Lower lobe of right lung (tissue), 2 donors: ENCODE measurements around the gene PANK4. TPM values are rescaled to one million over a fixed set of nuclear protein-coding genes. Genes with fewer than 3 reads are reported as not detected.

Experiments used
- ATAC-seq, 2 donors: fragments of 200-7000 bp; cut with Tn5 transposase; one replicate each; pipeline ENCODE4 v1.9.1; 2020 to 2022; ENCODE audit warnings: mild to moderate bottlenecking in 2 of 2, moderate library complexity in 2 of 2
- DNase-seq: peaks from one replicate; pipeline ENCODE4 v3.0.0-alpha.2; 2020
- H3K27ac ChIP-seq: fragments of 200-600 bp; one replicate; pipeline ENCODE4 v1.8.0; 2022
- H3K27me3 ChIP-seq: fragments of 200-600 bp; one replicate; pipeline ENCODE4 v1.8.0; 2022; ENCODE audit warnings: low read depth
- H3K36me3 ChIP-seq: fragments of 200-600 bp; one replicate; pipeline ENCODE4 v1.8.0; 2022; ENCODE audit warnings: mild to moderate bottlenecking
- H3K4me1 ChIP-seq: fragments of 200-600 bp; one replicate; pipeline ENCODE4 v1.8.0; 2022
- H3K4me3 ChIP-seq: fragments of 200-600 bp; one replicate; pipeline ENCODE4 v1.8.0; 2022; ENCODE audit warnings: mild to moderate bottlenecking
- H3K9me3 ChIP-seq: fragments of 200-600 bp; one replicate; pipeline ENCODE4 v1.8.0; 2022
- intact Hi-C: fragments of 100-400 bp; cut with DNase I; formaldehyde crosslinking; loops from one replicate; pipeline ENCODE4 v1.11.0; 2022
- total RNA-seq: library from RNA; stranded (reverse); fragmentation: NEBNext Ultra II Directional; extraction: Animal tissue kit (Norgen Biotek cat#: 25700); gene quantifications from one replicate; pipeline ENCODE4 v1.2.1, GENCODE V29; 2021
- TF ChIP-seq, protein P1 (sequence below): fragments of 200-600 bp; IDR thresholded peaks from one replicate; pipeline ENCODE4 v1.8.0; 2022; ENCODE audit warnings: antibody characterized with exemption, mild to moderate bottlenecking
- donor health status: DM: no; HTN: yes; CAD: no; lungs with severe emphysema.

PANK4 gene
- total RNA-seq, 1 donor from 2014 or later, result 39.2 TPM

DNA sequence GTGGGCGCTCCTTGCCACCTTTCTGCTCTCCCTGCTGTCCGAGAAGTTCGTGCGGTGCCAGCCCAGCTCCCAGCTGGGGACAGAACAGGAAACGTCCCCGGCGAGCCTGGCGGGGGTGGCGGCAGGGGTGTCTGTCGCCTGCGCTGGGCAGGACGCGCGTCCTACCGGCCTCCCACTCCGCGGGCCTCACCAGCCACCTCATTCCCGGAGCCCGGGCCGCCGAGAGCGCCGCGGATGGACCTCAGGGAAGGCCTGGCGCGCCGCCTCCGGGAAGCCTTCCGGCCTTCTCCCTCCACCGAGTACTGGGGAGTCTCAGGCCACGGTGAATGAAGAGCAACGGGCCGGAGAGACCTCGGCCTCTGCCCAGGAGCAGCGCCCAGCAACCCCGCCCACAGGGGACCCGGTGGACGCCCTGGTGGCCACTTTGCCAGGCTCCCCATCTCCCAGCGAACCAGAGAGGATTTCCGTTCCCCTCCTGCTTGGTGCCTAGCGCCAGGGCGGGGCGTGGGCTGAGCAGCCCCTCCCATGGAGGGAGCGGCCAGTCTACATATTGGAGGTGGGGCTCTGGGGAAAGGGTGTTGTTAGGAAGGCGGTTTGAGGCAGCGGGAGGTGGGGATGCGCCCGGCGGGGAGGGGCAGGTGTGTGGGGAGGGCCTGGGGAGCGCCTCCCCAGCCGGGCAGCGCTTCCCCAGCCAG lies 20.3 kb upstream of the PANK4 start:
- H3K4me1 ChIP-seq, result peaks cover 63% of the 10 kb centered on the region
- no peaks in the 10 kb centered on the region for H3K36me3 ChIP-seq
- ATAC-seq (peak; percentile 81 to 87), DNase-seq (peak; percentile 91)
- TF ChIP-seq, protein P1, sequence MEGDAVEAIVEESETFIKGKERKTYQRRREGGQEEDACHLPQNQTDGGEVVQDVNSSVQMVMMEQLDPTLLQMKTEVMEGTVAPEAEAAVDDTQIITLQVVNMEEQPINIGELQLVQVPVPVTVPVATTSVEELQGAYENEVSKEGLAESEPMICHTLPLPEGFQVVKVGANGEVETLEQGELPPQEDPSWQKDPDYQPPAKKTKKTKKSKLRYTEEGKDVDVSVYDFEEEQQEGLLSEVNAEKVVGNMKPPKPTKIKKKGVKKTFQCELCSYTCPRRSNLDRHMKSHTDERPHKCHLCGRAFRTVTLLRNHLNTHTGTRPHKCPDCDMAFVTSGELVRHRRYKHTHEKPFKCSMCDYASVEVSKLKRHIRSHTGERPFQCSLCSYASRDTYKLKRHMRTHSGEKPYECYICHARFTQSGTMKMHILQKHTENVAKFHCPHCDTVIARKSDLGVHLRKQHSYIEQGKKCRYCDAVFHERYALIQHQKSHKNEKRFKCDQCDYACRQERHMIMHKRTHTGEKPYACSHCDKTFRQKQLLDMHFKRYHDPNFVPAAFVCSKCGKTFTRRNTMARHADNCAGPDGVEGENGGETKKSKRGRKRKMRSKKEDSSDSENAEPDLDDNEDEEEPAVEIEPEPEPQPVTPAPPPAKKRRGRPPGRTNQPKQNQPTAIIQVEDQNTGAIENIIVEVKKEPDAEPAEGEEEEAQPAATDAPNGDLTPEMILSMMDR, result peak; percentile 30
- intact Hi-C loops, result no loop called here
- peaks cover 5% of the 10 kb centered on the region for H3K27me3 ChIP-seq
- H3K4me3 ChIP-seq, result peak overlapping the region; percentile 85
- no peaks in the 10 kb centered on the region for H3K9me3 ChIP-seq
- H3K27ac ChIP-seq, result peak overlapping the region; percentile 97

DNA sequence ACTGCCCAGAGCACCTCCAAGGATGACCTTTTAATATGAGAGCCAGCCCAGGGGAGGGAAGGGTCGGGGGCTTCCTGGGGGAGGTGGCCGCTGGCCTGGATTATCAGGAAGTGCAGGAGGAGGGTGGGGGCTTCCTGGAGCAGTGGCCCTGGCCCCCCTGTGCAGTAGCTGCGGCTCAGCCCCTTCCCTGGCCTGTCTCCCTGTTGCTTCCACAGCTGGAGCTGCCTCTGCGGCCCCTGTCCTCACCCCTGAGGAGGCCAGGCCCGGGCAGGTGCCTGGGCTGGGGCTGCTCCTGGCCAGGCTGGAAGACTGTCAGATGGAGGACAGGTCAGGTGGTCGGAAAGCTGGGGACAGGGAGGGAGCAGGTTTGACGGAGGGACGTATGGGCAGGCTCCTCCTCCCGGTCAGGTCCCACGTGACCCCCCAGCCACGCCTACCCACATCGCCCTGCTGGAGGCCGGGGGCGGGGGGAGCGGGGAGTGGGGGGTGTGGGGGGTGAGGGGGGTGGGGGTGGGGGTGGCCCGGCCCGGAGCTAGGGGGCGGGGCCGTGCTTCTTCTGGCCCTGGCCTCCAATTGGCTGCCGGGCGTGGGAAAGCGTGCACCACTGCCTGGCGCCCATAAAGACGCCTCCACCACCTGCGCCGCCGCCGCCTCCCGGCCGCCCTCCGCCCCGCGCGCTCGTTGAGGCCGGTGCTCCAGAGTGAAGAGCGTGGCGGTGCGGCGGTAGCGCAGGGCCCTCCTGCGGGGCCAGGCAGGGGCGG lies 19.5 kb upstream of the PANK4 start:
- DNase-seq (peak; percentile 96), ATAC-seq (peak; percentile 80 to 85)
- peaks cover 69% of the 10 kb centered on the region for H3K4me1 ChIP-seq
- peak overlapping the region; percentile 97 for H3K27ac ChIP-seq
- intact Hi-C loops, result no loop called here
- peaks cover 10% of the 10 kb centered on the region for H3K27me3 ChIP-seq
- TF ChIP-seq, protein P1, result no peak
- H3K36me3 ChIP-seq, result no peaks in the 10 kb centered on the region
- no peaks in the 10 kb centered on the region for H3K9me3 ChIP-seq
- H3K4me3 ChIP-seq, result peak overlapping the region; percentile 85

- intact Hi-C loops, result no loop called here
- TF ChIP-seq, protein P1, result no peak
- Histone ChIP-seq H3K4me1 (peaks cover 70% of the 10 kb centered on the region), H3K9me3 (no peaks in the 10 kb centered on the region), H3K36me3 (no peaks in the 10 kb centered on the region), H3K27ac (peak overlapping the region; percentile 97), H3K4me3 (no peak overlapping the region), H3K27me3 (peaks cover 19% of the 10 kb centered on the region)
- ATAC-seq (no peak), DNase-seq (no peak)
Observed at GRCh38 chr1:2544875-2545640, 18.7 kb upstream of the PANK4 start.

DNA sequence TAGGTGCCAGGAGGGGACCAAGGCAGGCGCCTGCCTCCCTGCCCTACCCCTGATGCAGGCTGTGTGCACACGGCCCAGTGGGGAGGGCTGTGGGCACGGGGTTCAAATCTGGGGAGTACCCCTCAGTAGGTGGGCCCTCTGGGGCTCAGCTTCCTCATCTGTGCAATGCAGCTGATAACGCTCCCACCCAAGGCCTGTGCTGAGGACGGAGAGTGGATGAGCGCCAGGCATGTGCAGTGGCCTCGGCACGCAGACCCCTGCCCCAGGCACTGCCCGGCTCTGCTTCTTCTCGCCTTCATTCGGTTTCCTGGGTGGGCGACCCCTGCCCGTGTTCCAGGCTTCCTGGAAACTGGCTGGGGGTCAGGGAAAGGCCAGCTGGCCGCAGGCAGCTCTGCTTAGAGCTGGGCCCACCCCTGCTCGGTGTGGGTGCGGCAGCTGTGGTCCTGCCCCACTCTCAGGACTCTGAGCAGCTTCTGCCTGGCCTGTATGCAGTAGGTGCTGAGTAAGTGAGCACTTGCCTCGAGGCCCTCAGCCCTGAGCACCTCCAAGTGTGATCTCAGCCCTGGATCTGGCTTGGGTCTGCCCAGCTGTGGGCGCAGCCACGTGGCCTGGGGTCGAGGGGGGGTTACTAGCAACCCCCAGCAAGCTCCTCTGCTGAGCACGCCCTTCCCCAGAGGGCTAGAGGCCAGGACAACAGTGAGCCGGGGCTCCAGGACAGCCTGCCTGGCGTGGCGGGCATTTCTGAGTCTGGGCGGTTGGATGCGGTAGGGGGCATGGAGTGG lies 17.9 kb upstream of the PANK4 start:
- DNase-seq, result no peak
- intact Hi-C loops, result no loop called here
- H3K4me1 ChIP-seq, result peaks cover 62% of the 10 kb centered on the region

More for the DNA sequence above, 17.9 kb upstream of the PANK4 start:
- no peaks in the 10 kb centered on the region for H3K36me3 ChIP-seq
- H3K9me3 ChIP-seq, result no peaks in the 10 kb centered on the region
- peak overlapping the region; percentile 6 for H3K27ac ChIP-seq
- no peak for ATAC-seq
- TF ChIP-seq, protein P1, result no peak
- H3K27me3 ChIP-seq, result peaks cover 21% of the 10 kb centered on the region
- no peak overlapping the region for H3K4me3 ChIP-seq
